SK-N-MC (cell line): ENCODE measurements around the gene CARD10.

ENCODE experiments used
- DNase-seq: peaks from one replicate; pipeline ENCODE4 v3.0.0-alpha.2; 2011; ENCODE audit warnings: low read depth, low spot score
- H3K27ac ChIP-seq: fragments of 200-600 bp; sonication (generic); 2 replicates; pipeline ENCODE4 v1.5.1; 2016; ENCODE audit warnings: mixed run types
- H3K36me3 ChIP-seq: fragments of 200-600 bp; sonication (generic); 2 replicates; pipeline ENCODE4 v1.6.1; 2017; ENCODE audit warnings: antibody characterized with exemption, low read length, mixed read lengths; ENCODE audit not compliant: insufficient read depth
- H3K4me3 ChIP-seq: fragments of 200-600 bp; sonication (generic); 2 replicates; pipeline ENCODE4 v1.5.1; 2016
- H3K9ac ChIP-seq: fragments of 200-600 bp; sonication (generic); 2 replicates; pipeline ENCODE4 v1.8.0; 2017; ENCODE audit warnings: mixed run types, mixed read lengths; ENCODE audit not compliant: insufficient read length
- H3K9me3 ChIP-seq: fragments of 200-600 bp; sonication (generic); 2 replicates; pipeline ENCODE4 v1.6.1; 2017; ENCODE audit warnings: low read depth, mild to moderate bottlenecking, antibody characterized with exemption, low read length, moderate library complexity, mixed read lengths
- EZH2 ChIP-seq: fragments of 200-600 bp; sonication (generic); IDR thresholded peaks from one replicate; pipeline ENCODE4 v1.6.1; 2017; ENCODE audit warnings: antibody characterized with exemption
- FOXP2 ChIP-seq: optimal IDR thresholded peaks from 2 replicates; pipeline ENCODE3; 2011; ENCODE audit warnings: mild to moderate bottlenecking, moderate library complexity; ENCODE audit not compliant: insufficient read depth; ENCODE audit errors: extremely low read length, control extremely low read depth
- POLR2AphosphoS5 ChIP-seq: IDR thresholded peaks from 2 replicates; pipeline ENCODE4 v1.6.1; 2012; ENCODE audit warnings: mild to moderate bottlenecking, low read depth, low read length, borderline replicate concordance

The CARD10 gene

DNA sequence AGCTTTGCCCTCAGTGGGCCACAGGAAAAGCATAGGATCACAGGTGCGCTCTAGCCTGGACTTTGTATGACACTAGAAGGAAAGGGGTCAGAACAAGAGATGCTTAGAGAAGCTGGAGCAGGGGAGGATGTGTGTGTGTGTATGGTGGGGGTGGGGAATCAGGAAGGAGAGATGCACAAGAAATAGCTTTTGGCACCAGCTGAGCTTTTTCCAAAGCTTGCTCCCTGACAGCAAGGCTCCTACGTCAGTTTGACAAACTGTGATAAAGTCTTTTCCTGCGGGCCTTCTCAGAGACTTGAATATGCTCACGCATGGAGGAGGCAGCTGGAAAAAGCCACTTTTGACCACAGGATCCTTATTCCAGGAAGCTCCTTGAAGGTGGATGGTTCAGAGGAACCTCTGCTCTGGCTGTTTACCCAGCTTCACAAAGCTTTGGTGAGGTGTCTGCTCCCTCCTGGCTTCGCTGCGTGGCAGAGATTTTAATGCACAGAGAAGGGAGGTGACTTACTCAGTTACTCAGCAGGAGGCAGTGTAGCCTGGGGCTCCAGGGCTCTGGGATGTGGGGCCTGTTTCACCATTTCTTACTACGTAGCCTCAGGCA lies 45.0 kb upstream of the CARD10 start:
- Histone ChIP-seq H3K4me3 (no peak overlapping the region), H3K9ac (no peak overlapping the region), H3K27ac (no peak overlapping the region), H3K36me3 (no peaks in the 10 kb centered on the region), H3K9me3 (no peaks in the 10 kb centered on the region)
- peak; percentile 2 for DNase-seq
- no peak for TF ChIP-seq POLR2AphosphoS5

DNA sequence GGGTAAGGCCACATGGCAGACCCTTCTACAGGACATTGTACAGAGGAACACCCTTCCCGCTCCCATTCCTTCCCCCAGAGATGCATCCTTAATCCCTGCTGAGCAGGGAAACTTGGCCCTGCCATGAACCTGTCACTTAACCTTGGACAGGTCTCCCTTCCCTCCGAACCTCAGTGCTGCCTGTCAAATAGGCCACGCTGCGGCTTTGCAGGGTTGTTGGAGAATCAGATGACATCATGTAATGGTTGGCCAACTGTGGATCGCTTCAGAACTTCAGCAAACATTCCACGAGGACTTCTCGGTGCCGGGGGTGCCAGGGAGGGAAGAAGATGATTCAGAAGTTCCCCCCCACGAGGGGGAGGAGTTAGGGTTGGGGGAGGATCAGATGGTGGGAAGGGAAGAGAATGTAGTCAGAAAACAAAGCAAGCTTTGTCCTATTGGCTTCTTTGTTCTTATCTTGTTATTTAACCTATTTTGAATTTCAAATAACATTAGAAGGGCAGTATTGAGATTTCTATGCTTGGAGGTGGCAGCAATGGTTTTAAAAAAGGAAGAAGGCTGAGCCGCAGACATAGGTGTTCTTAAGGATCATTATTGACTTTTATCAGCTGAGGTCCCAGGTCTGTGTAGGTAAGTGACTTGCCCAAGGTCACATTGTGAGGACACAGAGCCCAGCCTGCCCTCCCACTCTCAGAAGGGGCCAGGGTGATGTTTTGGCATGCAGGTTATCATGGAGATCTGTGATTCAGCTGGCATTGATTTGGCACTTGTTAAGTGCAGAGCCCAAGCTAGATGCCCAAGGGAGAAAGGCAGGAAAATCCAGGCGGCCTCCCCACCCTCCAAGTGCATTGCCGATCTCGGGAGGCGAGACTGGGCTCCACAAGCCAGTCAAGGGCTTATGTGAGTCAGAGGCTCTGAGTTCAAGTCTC lies 44.2 kb upstream of the CARD10 start:
- Histone ChIP-seq H3K9ac (no peak overlapping the region), H3K27ac (no peak overlapping the region), H3K4me3 (no peak overlapping the region), H3K9me3 (no peaks in the 10 kb centered on the region), H3K36me3 (no peaks in the 10 kb centered on the region)
- no peak for DNase-seq
- TF ChIP-seq POLR2AphosphoS5 (no peak), EZH2 (no peak), FOXP2 (no peak)

DNA sequence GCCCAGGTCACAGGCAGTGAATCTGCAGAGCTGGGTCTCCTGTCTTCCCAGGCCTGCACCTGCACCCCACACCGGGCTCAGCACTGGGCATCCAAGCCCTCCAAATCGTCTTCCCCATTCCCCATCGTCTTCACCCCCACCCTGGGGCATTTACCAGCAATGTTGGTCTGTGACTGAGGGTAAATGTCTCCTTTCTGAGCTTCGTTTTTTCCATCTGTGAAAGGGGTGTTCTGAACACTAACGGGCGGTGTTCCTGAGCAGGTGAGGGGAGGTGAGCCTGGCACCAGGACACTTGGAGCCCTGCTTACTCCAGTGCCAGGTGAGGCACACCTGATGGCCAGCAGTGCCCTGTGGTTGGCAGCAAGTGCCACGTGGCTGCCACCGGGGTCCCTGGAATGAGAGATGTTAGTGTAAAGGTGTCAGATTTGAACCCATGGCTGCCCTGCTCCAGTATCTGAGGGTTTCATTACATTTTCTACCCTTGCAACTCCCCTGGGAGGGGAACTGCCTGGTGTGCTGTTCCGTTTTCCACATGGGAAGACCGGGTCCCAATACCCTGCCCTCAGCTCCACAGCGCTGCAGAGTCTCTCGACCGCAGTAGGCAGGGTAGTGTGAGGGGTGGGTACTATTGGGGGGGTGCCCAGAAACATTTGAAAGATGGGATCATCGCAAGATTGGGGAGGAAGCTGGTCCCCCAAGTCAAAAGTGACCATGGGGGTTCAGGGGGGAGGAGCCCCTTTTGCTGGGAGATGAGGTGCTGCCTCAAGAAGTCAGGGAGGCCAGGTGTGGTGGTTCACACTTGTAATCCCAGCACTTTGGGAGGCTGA lies 43.0 kb upstream of the CARD10 start:
- no peak for DNase-seq
- H3K36me3 ChIP-seq = no peaks in the 10 kb centered on the region
- no peak overlapping the region for H3K27ac ChIP-seq
- H3K9me3 ChIP-seq = no peaks in the 10 kb centered on the region
- no peak overlapping the region for H3K9ac ChIP-seq
- peak overlapping the region; percentile 75 for H3K4me3 ChIP-seq
- no peak for TF ChIP-seq FOXP2
- TF ChIP-seq POLR2AphosphoS5 = no peak
- no peak for TF ChIP-seq EZH2

DNA sequence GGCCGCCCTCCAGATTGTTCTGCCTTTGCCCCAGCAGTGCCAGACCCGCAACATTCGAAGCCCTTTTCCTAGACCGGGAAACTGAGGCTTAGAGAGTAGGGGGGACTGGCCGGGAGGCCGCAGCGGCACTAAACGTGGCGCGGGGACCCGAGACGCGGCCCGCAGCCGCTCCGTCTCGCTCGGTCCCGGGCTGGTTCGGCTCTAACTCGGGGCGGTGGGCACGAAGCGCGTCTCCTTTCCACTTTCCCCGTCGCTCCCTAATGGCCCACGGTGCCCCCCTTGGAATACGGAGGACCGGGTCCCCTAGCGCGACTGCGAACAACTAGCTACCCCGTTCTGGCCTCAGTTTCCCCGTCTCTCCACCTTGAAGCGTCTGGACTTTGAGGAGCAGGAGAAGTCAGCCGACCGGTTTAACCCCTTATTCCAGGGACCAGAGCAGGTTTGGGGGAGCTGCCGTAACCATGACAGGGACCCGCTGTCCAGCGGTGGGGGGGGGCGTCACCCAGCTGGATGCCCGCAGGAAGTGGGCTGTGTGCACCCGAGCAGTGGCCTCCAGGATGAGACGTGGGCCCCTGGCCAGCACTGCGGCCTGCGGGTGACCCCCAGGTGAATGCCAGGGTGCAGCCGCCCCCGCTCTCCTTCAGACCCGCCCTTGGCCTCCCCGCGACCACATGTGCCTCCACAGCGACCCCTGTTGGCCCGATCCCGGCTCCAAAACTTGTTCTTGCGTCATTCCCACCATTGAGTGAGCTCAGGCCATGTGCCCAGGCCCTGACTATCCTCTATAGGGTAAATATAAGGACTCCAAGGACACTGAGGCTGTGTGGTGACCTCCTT lies 42.2 kb upstream of the CARD10 start:
- Histone ChIP-seq H3K9me3 (no peaks in the 10 kb centered on the region), H3K9ac (peak overlapping the region; percentile 15), H3K36me3 (no peaks in the 10 kb centered on the region), H3K27ac (no peak overlapping the region), H3K4me3 (peak overlapping the region; percentile 75)
- DNase-seq = peak; percentile 6
- no peak for TF ChIP-seq FOXP2
- no peak for TF ChIP-seq POLR2AphosphoS5
- no peak for TF ChIP-seq EZH2

DNA sequence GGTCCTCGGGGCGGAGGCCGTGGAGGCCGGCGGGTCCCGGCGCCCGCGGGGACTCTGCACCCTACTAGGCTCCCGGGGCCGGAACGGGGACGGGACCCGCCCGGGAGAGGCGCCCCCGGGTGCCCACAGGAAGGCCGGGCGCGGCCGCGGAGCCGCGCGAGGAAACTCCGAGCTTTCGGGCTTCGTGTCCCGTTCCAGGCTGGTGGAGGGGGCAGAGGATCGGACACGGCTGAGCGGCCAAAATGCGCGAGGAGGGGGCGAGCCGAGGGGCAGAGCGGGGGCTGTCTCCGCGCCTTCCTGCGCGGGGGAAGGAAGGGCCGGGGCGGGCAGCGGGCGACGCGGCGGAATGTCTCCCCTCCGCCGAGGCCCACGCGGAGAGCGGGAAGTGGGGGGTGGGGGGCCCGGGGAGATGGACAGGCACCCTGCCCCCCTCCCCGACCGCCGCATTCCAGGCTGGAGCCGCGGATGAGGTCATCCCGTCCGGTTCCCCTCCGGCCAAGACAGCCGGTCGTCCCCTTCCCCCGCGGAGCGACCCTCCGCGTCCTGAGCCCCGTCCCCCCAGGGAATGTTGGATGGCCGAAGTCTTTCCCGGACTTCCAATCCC lies 41.5 kb upstream of the CARD10 start:
- no peak for DNase-seq

DNA sequence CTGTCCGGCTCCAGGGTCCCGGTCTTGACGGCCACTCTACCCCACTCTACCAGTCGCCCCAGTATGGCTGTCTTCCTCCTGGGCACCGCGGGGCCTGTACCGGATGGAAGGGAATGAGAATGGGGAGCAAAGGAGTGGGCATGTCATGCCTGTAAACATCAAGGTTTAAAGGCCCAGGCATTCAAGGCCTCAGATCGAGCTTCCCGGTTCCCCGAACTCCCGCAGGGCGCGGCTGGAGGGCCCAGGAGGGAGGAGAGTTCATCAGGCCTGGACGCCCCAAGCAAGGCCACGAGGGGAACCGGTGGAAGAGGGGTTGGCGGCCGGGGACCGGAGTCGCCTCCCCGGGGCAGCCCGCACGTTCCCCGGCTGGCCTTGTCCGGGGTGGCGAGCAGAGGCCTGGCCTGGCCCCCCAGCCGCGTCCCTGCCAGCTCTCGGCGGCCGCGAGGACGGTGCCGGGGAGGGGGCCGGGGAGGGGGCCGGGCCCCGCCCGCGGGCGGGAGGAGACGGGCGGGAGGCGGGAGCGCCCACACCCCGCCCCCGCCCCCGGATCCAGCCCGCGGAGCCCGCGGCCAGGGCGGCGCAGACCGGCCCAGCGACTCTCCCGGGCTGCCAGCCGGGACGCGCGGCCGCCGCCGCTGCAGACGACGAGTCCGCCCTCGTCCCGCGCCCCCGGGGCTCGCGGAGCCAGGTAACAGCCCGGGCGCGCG lies 40.8 kb upstream of the CARD10 start, which contains the start of gene CDC42EP1:
Gene CDC42EP1, plus strand, starts transcription at position 580 of the 707 bp plus-strand sequence. CDS start 5,870 bp downstream, outside the sequence.
- Histone ChIP-seq H3K36me3 (no peaks in the 10 kb centered on the region), H3K4me3 (peak within 1 kb of the TSS; percentile 75), H3K9me3 (no peaks in the 10 kb centered on the region), H3K9ac (peak within 1 kb of the TSS; percentile 15), H3K27ac (no peak within 1 kb of the TSS)
- TF ChIP-seq FOXP2 (no peak), POLR2AphosphoS5 (no peak), EZH2 (no peak)
- DNase-seq = no peak

More for the DNA sequence above, 41.5 kb upstream of the CARD10 start:
- TF ChIP-seq EZH2 (peak; percentile 46), FOXP2 (no peak), POLR2AphosphoS5 (no peak)
- H3K9ac ChIP-seq = peak overlapping the region; percentile 15
- H3K36me3 ChIP-seq = no peaks in the 10 kb centered on the region
- H3K4me3 ChIP-seq = peak overlapping the region; percentile 75
- H3K9me3 ChIP-seq = no peaks in the 10 kb centered on the region
- H3K27ac ChIP-seq = no peak overlapping the region

DNA sequence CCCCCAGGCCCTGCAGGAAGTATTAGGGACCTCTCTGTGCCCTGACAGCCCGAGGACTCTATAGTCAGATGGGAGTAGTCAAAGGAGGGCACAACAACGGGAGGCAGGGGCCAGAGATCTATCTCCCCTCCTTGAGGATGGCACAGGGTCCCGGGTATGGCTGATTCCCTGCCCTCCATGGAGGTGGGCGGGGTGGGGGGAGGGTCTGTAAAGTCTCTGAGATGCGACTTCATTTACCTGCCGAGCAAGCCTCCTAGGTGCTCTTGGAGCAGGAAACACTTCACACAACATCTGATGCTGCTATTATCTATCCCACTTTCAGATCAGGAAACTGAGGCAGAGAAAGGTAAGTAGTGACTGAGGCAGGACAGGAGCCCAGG lies 40.3 kb upstream of the CARD10 start:
- Histone ChIP-seq H3K4me3 (no peak overlapping the region), H3K36me3 (no peaks in the 10 kb centered on the region), H3K9me3 (no peaks in the 10 kb centered on the region), H3K27ac (no peak overlapping the region), H3K9ac (no peak overlapping the region)
- no peak for DNase-seq
- no peak for TF ChIP-seq FOXP2
- no peak for TF ChIP-seq POLR2AphosphoS5
- no peak for TF ChIP-seq EZH2
